ENCODE data around the gene EXOSC7. TPM values are rescaled to one million over a fixed set of nuclear protein-coding genes. Genes with fewer than 3 reads are reported as not detected.

Gene EXOSC7
- total RNA-seq, 2 donors from 2014 or later: 61.2 to 69.4 TPM

- Histone ChIP-seq H3K27me3 (ENCODE audit: control insufficient read depth, insufficient read depth, low read length, poor library complexity, severe bottlenecking) (no peaks in the 10 kb centered on the region), H3K27ac (ENCODE audit: low read depth, low read length) (no peak overlapping the region), H3K9ac (ENCODE audit: extremely low read depth, low read length, poor library complexity, severe bottlenecking) (no peak overlapping the region), H3K4me3 (ENCODE audit: low read length) (no peak overlapping the region), H3K4me1 (ENCODE audit: control insufficient read depth, insufficient read depth, low read length) (peaks cover 7% of the 10 kb centered on the region), H3K36me3 (ENCODE audit: control insufficient read depth, insufficient read depth, low read length) (peaks cover 42% of the 10 kb centered on the region), H3K9me3 (ENCODE audit: control insufficient read depth, low read length) (peaks cover 19% of the 10 kb centered on the region)
- Mint-ChIP-seq H3K36me3 (ENCODE audit: low read depth) (peaks cover 74% of the 10 kb centered on the region), H3K9me3 (peaks cover 22% of the 10 kb centered on the region), H3K27me3 (ENCODE audit: insufficient read depth) (no peaks in the 10 kb centered on the region), H3K4me1 (peaks cover 25% of the 10 kb centered on the region), H3K4me3 (no peak overlapping the region), H3K27ac (no peak overlapping the region)
- peak; percentile 67 for TF ChIP-seq CTCF (conservative IDR thresholded peaks at IDR 0.05)
- DNase-seq: no peak
- 96% methylated on average over 2 of the region's 2 CpGs; no CpG with 5 or more reads in 1 of the 2 experiments for WGBS, 2 experiments (ENCODE audit: insufficient coverage in 1 of 2, insufficient read length in 1 of 2)
Observed at GRCh38 chr3:44988073-44988472, 12.0 kb downstream of the EXOSC7 start.

DNA sequence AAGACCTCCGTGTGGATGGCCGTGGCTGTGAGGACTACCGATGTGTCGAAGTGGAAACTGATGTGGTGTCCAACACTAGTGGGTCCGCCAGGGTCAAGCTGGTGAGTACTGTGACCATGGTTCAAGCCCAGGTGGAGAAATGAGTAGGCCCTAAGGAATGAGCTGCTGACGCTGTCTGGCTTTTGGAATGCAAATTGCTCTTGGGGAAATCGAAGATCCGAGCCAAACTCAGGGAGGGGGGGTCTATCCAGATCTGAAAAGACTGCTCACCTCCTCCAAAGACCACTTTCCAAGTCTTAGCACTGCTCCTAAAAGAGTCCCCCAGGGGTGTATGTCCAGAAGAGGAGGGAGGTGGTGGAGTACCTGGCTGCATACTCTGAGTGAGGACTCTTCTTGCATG, 13.1 kb downstream of the EXOSC7 start:
- Histone ChIP-seq H3K27ac (ENCODE audit: low read depth, low read length) (no peak overlapping the region), H3K4me1 (ENCODE audit: control insufficient read depth, insufficient read depth, low read length) (peaks cover 7% of the 10 kb centered on the region), H3K27me3 (ENCODE audit: control insufficient read depth, insufficient read depth, low read length, poor library complexity, severe bottlenecking) (no peaks in the 10 kb centered on the region), H3K9me3 (ENCODE audit: control insufficient read depth, low read length) (peaks cover 19% of the 10 kb centered on the region), H3K4me3 (ENCODE audit: low read length) (no peak overlapping the region), H3K36me3 (ENCODE audit: control insufficient read depth, insufficient read depth, low read length) (peaks cover 46% of the 10 kb centered on the region), H3K9ac (ENCODE audit: extremely low read depth, low read length, poor library complexity, severe bottlenecking) (no peak overlapping the region)
- 87 to 89% methylated on average over 7 to 8 of the region's 8 CpGs for WGBS, 2 experiments (ENCODE audit: insufficient coverage in 1 of 2, insufficient read length in 1 of 2)
- peak overlapping the region; percentile 67 for H3K27ac Mint-ChIP-seq
- H3K9me3 Mint-ChIP-seq: peaks cover 22% of the 10 kb centered on the region
- DNase-seq: no peak
- H3K27me3 Mint-ChIP-seq (ENCODE audit: insufficient read depth): no peaks in the 10 kb centered on the region
- peaks cover 32% of the 10 kb centered on the region for H3K4me1 Mint-ChIP-seq
- H3K36me3 Mint-ChIP-seq (ENCODE audit: low read depth): peaks cover 69% of the 10 kb centered on the region
- no peak for TF ChIP-seq CTCF (conservative IDR thresholded peaks at IDR 0.05)
- no peak overlapping the region for H3K4me3 Mint-ChIP-seq

GRCh38 chr3:44989636-44990373, 13.8 kb downstream of the EXOSC7 start:
- Histone ChIP-seq H3K9me3 (ENCODE audit: control insufficient read depth, low read length) (peaks cover 14% of the 10 kb centered on the region), H3K27me3 (ENCODE audit: control insufficient read depth, insufficient read depth, low read length, poor library complexity, severe bottlenecking) (no peaks in the 10 kb centered on the region), H3K4me3 (ENCODE audit: low read length) (no peak overlapping the region), H3K9ac (ENCODE audit: extremely low read depth, low read length, poor library complexity, severe bottlenecking) (no peak overlapping the region), H3K27ac (ENCODE audit: low read depth, low read length) (no peak overlapping the region), H3K4me1 (ENCODE audit: control insufficient read depth, insufficient read depth, low read length) (peaks cover 7% of the 10 kb centered on the region), H3K36me3 (ENCODE audit: control insufficient read depth, insufficient read depth, low read length) (peaks cover 46% of the 10 kb centered on the region)
- Mint-ChIP-seq H3K27ac (no peak overlapping the region), H3K27me3 (ENCODE audit: insufficient read depth) (no peaks in the 10 kb centered on the region), H3K36me3 (ENCODE audit: low read depth) (peaks cover 73% of the 10 kb centered on the region), H3K4me1 (peaks cover 32% of the 10 kb centered on the region), H3K4me3 (no peak overlapping the region), H3K9me3 (peaks cover 19% of the 10 kb centered on the region)
- TF ChIP-seq CTCF (conservative IDR thresholded peaks at IDR 0.05): no peak
- no peak for DNase-seq
- WGBS, 2 experiments (ENCODE audit: insufficient coverage in 1 of 2, insufficient read length in 1 of 2): 100% methylated on average over 1 of the region's 1 CpG; no CpG with 5 or more reads in 1 of the 2 experiments

Data from endodermal cell (in vitro differentiated cells).